HepG2 (cell line): Measurements from ENCODE around the gene FAM89B. TPM values are rescaled to one million over a fixed set of nuclear protein-coding genes. Genes with fewer than 3 reads are reported as not detected.

Source experiments
- E2F2 ChIP-seq: sonication (generic); formaldehyde crosslinking; IDR thresholded peaks from 2 replicates; pipeline ENCODE4 v1.4.0; 2020; ENCODE audit warnings: missing genetic modification reagents, borderline replicate concordance
- FIP1L1 ChIP-seq: fragments of 200-400 bp; formaldehyde crosslinking; IDR thresholded peaks from 2 replicates; pipeline ENCODE4 v1.6.1; 2018; ENCODE audit warnings: low read depth, mild to moderate bottlenecking, low read length, moderate library complexity, borderline replicate concordance; ENCODE audit not compliant: insufficient read depth
- GABPA ChIP-seq, 2 experiments: IDR thresholded peaks; 2 replicates each; pipeline ENCODE4 v1.6.1; 2011 to 2016; ENCODE audit warnings: low read depth in 2 of 2, low read length in 1 of 2, missing biosample characterization in 1 of 2, missing genetic modification characterization in 1 of 2
- NCOR1 ChIP-seq: fragments of 200-600 bp; sonication (generic); IDR thresholded peaks from 2 replicates; pipeline ENCODE4 v1.7.0; 2017; ENCODE audit warnings: antibody characterized with exemption, low read length, borderline replicate concordance
- NKX3-1 ChIP-seq: sonication (generic); formaldehyde crosslinking; IDR thresholded peaks from 2 replicates; pipeline ENCODE4 v1.5.0; 2020; ENCODE audit warnings: missing genetic modification reagents
- REPIN1 ChIP-seq: sonication (generic); formaldehyde crosslinking; IDR thresholded peaks from 2 replicates; pipeline ENCODE4 v1.8.0; 2022; ENCODE audit warnings: missing genetic modification reagents, low read depth, mild to moderate bottlenecking, borderline replicate concordance
- ZNF235 ChIP-seq: sonication (generic); formaldehyde crosslinking; IDR thresholded peaks from 2 replicates; pipeline ENCODE4 v1.8.1; 2023; ENCODE audit warnings: mild to moderate bottlenecking, missing genetic modification reagents, borderline replicate concordance
- ZNF30 ChIP-seq: sonication (generic); formaldehyde crosslinking; IDR thresholded peaks from 2 replicates; pipeline ENCODE4 v1.5.0; 2020; ENCODE audit warnings: mild to moderate bottlenecking, missing genetic modification reagents
- ZNF33B ChIP-seq: sonication (generic); formaldehyde crosslinking; IDR thresholded peaks from 2 replicates; pipeline ENCODE4 v1.5.1; 2020; ENCODE audit warnings: mild to moderate bottlenecking, missing genetic modification reagents
- ZNF598 ChIP-seq: sonication (generic); formaldehyde crosslinking; IDR thresholded peaks from 2 replicates; pipeline ENCODE4 v1.5.1; 2020; ENCODE audit warnings: mild to moderate bottlenecking, missing genetic modification reagents, borderline replicate concordance
- ZNF672 ChIP-seq: sonication (generic); formaldehyde crosslinking; IDR thresholded peaks from 2 replicates; pipeline ENCODE4 v1.8.1; 2022; ENCODE audit warnings: missing genetic modification reagents
- ZNF773 ChIP-seq: sonication (generic); formaldehyde crosslinking; IDR thresholded peaks from 2 replicates; pipeline ENCODE4 v1.4.0; 2020; ENCODE audit warnings: missing genetic modification reagents, borderline replicate concordance
- ZSCAN29 ChIP-seq: sonication (generic); formaldehyde crosslinking; conservative IDR thresholded peaks from 2 replicates; pipeline ENCODE4 v1.4.0; 2020; ENCODE audit warnings: mild to moderate bottlenecking, missing genetic modification reagents
- polyA plus RNA-seq, 8 experiments: library from polyadenylated mRNA; depleted of rRNA in 3 of 8; stranded (reverse) in 7 of 8; unstranded in 1 of 8; fragments of >200 nt; fragmentation: Illumina TruSeq in 4 of 8; extraction: Trizol in 4 of 8; gene quantifications; 2 replicates each; pipeline versions ENCODE4 v1.2.1 to v1.2.3, GENCODE V29; 2011 to 2016; ENCODE audit warnings: low read depth in 4 of 8, missing spikeins in 1 of 8, mixed read lengths in 1 of 8; ENCODE audit not compliant: insufficient read depth in 1 of 8
- total RNA-seq, 5 experiments: library from RNA; depleted of rRNA; stranded (reverse); fragments of >200 nt; fragmentation: Illumina TruSeq; extraction: Trizol; gene quantifications; 2 replicates each; pipeline ENCODE4 v1.2.3, GENCODE V29; 2016; ENCODE audit warnings: low read depth in 1 of 5
- TF ChIP-seq, protein P1 (sequence below): sonication (generic); formaldehyde crosslinking; IDR thresholded peaks from 2 replicates; pipeline ENCODE4 v1.5.1; 2020; ENCODE audit warnings: missing genetic modification reagents, mild to moderate bottlenecking, borderline replicate concordance
- TF ChIP-seq, protein P2 (sequence below), 2 experiments: IDR thresholded peaks; 2 replicates each; pipeline ENCODE4 v1.6.1; 2011 to 2012; ENCODE audit warnings: low read length in 2 of 2, borderline replicate concordance in 1 of 2, low read depth in 1 of 2, mild to moderate bottlenecking in 1 of 2, moderate library complexity in 1 of 2
- TF ChIP-seq, protein P3 (sequence below): sonication (generic); formaldehyde crosslinking; IDR thresholded peaks from 2 replicates; pipeline ENCODE4; 2020; ENCODE audit warnings: missing genetic modification reagents, mild to moderate bottlenecking, borderline replicate concordance

FAM89B gene
- total and polyA plus RNA-seq, 2 of the 13 experiments (the other 11 are each of a cell fraction or from before 2014, with no cell fraction given), result 5.7 to 8.0 TPM

DNA sequence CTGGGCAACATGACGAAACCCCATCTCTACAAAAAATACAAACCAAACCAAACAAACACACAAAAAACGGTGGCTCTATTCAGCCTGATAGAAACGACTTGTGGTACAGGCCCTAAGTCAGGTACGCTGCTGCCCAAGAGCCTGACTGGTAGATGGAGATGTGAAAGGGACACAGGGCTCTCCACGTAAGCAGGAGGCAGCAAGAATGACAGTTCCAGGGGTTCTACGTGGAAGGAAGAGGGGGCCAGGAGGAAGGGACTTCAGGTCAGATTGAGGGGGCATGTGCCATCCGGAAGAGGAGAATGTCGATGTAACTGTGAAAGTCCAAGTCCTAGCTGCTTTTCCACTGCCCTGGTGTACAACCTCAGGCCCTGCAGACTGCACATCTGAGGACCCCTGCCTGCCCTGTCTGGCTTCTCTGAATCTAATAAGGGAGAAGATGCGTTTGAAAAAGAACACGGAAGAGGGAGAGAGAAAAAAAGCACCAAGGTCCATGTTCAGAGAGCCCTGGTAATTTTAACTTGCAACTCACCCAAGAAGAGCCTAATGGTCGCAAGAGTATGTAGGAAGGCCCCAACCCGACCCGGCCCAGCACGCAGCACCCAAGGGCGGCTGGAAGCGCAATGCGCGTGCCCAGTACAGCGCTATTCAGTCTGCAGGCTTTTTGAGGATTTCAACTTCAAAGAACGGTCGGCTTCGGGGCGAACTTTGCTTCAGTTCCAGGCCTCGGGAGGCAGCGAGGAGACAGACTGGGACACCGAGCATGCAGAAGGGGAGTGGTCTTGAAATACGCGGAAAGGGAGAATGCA, 3.0 kb upstream of the FAM89B start (continued):
- TF ChIP-seq, protein P1, sequence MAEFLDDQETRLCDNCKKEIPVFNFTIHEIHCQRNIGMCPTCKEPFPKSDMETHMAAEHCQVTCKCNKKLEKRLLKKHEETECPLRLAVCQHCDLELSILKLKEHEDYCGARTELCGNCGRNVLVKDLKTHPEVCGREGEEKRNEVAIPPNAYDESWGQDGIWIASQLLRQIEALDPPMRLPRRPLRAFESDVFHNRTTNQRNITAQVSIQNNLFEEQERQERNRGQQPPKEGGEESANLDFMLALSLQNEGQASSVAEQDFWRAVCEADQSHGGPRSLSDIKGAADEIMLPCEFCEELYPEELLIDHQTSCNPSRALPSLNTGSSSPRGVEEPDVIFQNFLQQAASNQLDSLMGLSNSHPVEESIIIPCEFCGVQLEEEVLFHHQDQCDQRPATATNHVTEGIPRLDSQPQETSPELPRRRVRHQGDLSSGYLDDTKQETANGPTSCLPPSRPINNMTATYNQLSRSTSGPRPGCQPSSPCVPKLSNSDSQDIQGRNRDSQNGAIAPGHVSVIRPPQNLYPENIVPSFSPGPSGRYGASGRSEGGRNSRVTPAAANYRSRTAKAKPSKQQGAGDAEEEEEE (CRISPR knock-in tag), result peak; percentile 13; the same call in 1 of the 2 replicates
- 0 out of 2 replicates have a peak, but pooled peaks have one; percentile 19 for TF ChIP-seq ZNF33B (CRISPR knock-in tag)
- 0 out of 2 replicates have a peak, but pooled peaks have one; percentile 51 for TF ChIP-seq ZNF672 (CRISPR knock-in tag)
- no peak for TF ChIP-seq ZSCAN29 (CRISPR knock-in tag)
- peak; percentile 67 for TF ChIP-seq NKX3-1 (CRISPR knock-in tag)
- no peak for TF ChIP-seq GABPA (IDR thresholded peaks at IDR 0.05; ENCODE audit: low read depth, low read length)
- no peak for TF ChIP-seq GABPA (CRISPR knock-in tag; IDR thresholded peaks at IDR 0.05; ENCODE audit: low read depth)
- 0 out of 2 replicates have a peak, but pooled peaks have one; percentile 54 for TF ChIP-seq ZNF30 (CRISPR knock-in tag)
- TF ChIP-seq, protein P2, sequence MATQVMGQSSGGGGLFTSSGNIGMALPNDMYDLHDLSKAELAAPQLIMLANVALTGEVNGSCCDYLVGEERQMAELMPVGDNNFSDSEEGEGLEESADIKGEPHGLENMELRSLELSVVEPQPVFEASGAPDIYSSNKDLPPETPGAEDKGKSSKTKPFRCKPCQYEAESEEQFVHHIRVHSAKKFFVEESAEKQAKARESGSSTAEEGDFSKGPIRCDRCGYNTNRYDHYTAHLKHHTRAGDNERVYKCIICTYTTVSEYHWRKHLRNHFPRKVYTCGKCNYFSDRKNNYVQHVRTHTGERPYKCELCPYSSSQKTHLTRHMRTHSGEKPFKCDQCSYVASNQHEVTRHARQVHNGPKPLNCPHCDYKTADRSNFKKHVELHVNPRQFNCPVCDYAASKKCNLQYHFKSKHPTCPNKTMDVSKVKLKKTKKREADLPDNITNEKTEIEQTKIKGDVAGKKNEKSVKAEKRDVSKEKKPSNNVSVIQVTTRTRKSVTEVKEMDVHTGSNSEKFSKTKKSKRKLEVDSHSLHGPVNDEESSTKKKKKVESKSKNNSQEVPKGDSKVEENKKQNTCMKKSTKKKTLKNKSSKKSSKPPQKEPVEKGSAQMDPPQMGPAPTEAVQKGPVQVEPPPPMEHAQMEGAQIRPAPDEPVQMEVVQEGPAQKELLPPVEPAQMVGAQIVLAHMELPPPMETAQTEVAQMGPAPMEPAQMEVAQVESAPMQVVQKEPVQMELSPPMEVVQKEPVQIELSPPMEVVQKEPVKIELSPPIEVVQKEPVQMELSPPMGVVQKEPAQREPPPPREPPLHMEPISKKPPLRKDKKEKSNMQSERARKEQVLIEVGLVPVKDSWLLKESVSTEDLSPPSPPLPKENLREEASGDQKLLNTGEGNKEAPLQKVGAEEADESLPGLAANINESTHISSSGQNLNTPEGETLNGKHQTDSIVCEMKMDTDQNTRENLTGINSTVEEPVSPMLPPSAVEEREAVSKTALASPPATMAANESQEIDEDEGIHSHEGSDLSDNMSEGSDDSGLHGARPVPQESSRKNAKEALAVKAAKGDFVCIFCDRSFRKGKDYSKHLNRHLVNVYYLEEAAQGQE (IDR thresholded peaks at IDR 0.05; ENCODE audit: borderline replicate concordance in 1 of 2, low read depth in 1 of 2, low read length in 2 of 2), result no peak
- TF ChIP-seq, protein P3, sequence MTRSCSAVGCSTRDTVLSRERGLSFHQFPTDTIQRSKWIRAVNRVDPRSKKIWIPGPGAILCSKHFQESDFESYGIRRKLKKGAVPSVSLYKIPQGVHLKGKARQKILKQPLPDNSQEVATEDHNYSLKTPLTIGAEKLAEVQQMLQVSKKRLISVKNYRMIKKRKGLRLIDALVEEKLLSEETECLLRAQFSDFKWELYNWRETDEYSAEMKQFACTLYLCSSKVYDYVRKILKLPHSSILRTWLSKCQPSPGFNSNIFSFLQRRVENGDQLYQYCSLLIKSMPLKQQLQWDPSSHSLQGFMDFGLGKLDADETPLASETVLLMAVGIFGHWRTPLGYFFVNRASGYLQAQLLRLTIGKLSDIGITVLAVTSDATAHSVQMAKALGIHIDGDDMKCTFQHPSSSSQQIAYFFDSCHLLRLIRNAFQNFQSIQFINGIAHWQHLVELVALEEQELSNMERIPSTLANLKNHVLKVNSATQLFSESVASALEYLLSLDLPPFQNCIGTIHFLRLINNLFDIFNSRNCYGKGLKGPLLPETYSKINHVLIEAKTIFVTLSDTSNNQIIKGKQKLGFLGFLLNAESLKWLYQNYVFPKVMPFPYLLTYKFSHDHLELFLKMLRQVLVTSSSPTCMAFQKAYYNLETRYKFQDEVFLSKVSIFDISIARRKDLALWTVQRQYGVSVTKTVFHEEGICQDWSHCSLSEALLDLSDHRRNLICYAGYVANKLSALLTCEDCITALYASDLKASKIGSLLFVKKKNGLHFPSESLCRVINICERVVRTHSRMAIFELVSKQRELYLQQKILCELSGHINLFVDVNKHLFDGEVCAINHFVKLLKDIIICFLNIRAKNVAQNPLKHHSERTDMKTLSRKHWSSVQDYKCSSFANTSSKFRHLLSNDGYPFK (CRISPR knock-in tag), result no peak
- 0 out of 2 replicates have a peak, but pooled peaks have one; percentile 19 for TF ChIP-seq ZNF598 (CRISPR knock-in tag)
- 0 out of 2 replicates have a peak, but pooled peaks have one; percentile 57 for TF ChIP-seq ZNF773 (CRISPR knock-in tag)
- TF ChIP-seq ZNF235, result 0 out of 2 replicates have a peak, but pooled peaks have one; percentile 18
- no peak for TF ChIP-seq FIP1L1
- TF ChIP-seq REPIN1, result no peak
- TF ChIP-seq E2F2 (CRISPR knock-in tag), result no peak
- TF ChIP-seq NCOR1, result no peak
